Smooth muscle cell (in vitro differentiated cells): ENCODE measurements around the gene WAC. TPM values are rescaled to one million over a fixed set of nuclear protein-coding genes. Genes with fewer than 3 reads are reported as not detected.

Source experiments
- DNase-seq: peaks from one replicate; lab custom pipeline; 2025; ENCODE audit not compliant: unreplicated experiment; lab: John Stamatoyannopoulos, UW
- H2AFZ ChIP-seq: fragments of 200-600 bp; sonication (generic); 2 replicates; pipeline ENCODE4 v1.6.0; 2016; ENCODE audit warnings: antibody characterized with exemption, low read depth, mild to moderate bottlenecking
- H3F3A ChIP-seq: fragments of 200-600 bp; sonication (generic); 2 replicates; pipeline ENCODE4 v1.6.0; 2017; ENCODE audit warnings: antibody characterized with exemption, low read depth
- H3K27ac ChIP-seq: fragments of 200-600 bp; sonication (generic); 2 replicates; pipeline ENCODE4 v1.5.1; 2016; ENCODE audit warnings: low read depth, mild to moderate bottlenecking
- H3K27me3 ChIP-seq: fragments of 200-600 bp; sonication (generic); 2 replicates; pipeline ENCODE4 v1.6.1; 2016; ENCODE audit warnings: low read depth, mild to moderate bottlenecking
- H3K36me3 ChIP-seq: fragments of 200-600 bp; sonication (generic); 2 replicates; pipeline ENCODE4 v1.5.1; 2016; ENCODE audit warnings: low read depth
- H3K4me1 ChIP-seq: fragments of 200-600 bp; sonication (generic); 2 replicates; pipeline ENCODE4 v1.5.1; 2016; ENCODE audit warnings: low read depth
- H3K4me2 ChIP-seq: fragments of 200-600 bp; sonication (generic); 2 replicates; pipeline ENCODE4 v1.6.0; 2016; ENCODE audit warnings: mild to moderate bottlenecking
- H3K4me3 ChIP-seq: fragments of 200-600 bp; sonication (generic); 2 replicates; pipeline ENCODE4 v1.5.1; 2016; ENCODE audit warnings: mild to moderate bottlenecking
- H3K79me2 ChIP-seq: fragments of 200-600 bp; sonication (generic); 2 replicates; pipeline ENCODE4 v1.6.0; 2016; ENCODE audit warnings: low read depth, mild to moderate bottlenecking
- H3K9ac ChIP-seq: fragments of 200-600 bp; sonication (generic); 2 replicates; pipeline ENCODE4 v1.6.0; 2016; ENCODE audit warnings: low read depth
- H3K9me3 ChIP-seq: fragments of 200-600 bp; sonication (generic); replicated peaks from 2 replicates; pipeline ENCODE4 v1.5.1; 2016; ENCODE audit warnings: low read depth
- H4K20me1 ChIP-seq: fragments of 200-600 bp; sonication (generic); 2 replicates; pipeline ENCODE4 v1.6.0; 2016; ENCODE audit warnings: low read depth
- CTCF ChIP-seq: fragments of 200-600 bp; sonication (generic); IDR thresholded peaks from 2 replicates; pipeline ENCODE4 v1.5.1; 2017; ENCODE audit warnings: borderline replicate concordance, mild to moderate bottlenecking, antibody characterized with exemption; ENCODE audit not compliant: insufficient read depth, poor library complexity, severe bottlenecking
- WGBS: methylation state at CpG from one replicate; pipeline ENCODE4 v1.1.7; 2016; ENCODE audit warnings: low lambda C conversion rate; 5-methylcytosine and 5-hydroxymethylcytosine counted together
- polyA plus RNA-seq: library from polyadenylated mRNA; unstranded; fragments of >200 nt; fragmentation: Nextera tagmentation; extraction: Ambion mirVana; gene quantifications from 2 replicates; pipeline ENCODE4 v1.2.1, GENCODE V29; 2016
- total RNA-seq: library from RNA; depleted of rRNA; stranded (reverse); fragments of >200 nt; gene quantifications from 2 replicates; pipeline ENCODE4 v1.2.3, GENCODE V29; 2014

Gene WAC
- total and polyA plus RNA-seq, 2 experiments from 2014 or later: 52.2 to 97.5 TPM

DNA sequence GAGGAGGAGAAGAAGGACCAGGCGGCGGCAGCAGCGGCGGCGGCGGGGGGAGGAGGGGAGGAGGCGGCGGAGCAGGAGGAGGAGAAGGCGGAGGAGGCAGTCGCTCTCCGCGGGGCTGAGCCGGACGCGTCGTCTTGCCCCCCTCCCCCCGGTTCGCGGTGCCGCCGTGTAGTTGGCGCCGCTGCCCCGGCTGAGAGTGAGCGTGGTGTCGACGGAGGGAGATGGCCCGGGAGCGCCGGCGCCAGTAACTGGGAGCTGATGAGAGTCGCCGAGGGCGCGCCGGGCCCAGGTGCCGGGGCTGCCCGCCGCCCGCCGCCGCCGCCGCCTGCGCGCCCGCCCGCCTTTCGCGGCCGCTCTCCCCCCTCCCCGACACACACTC is 257 bp downstream of the WAC start:
- Histone ChIP-seq H3K27me3 (no peaks in the 10 kb centered on the region), H3K79me2 (peaks cover 88% of the 10 kb centered on the region), H3K27ac (peak overlapping the region; percentile 99), H3K36me3 (peaks cover 18% of the 10 kb centered on the region), H3K9ac (peak overlapping the region; percentile 97), H2AFZ (no peak overlapping the region), H3K4me2 (peak overlapping the region; percentile 100), H4K20me1 (peaks cover 65% of the 10 kb centered on the region), H3K9me3 (no peaks in the 10 kb centered on the region), H3K4me1 (peaks cover 18% of the 10 kb centered on the region), H3K4me3 (peak overlapping the region; percentile 97), H3F3A (no peaks in the 10 kb centered on the region)
- DNase-seq: no peak
- 0% methylated on average over 20 of the region's 52 CpGs for WGBS
- TF ChIP-seq CTCF: no peak

DNA sequence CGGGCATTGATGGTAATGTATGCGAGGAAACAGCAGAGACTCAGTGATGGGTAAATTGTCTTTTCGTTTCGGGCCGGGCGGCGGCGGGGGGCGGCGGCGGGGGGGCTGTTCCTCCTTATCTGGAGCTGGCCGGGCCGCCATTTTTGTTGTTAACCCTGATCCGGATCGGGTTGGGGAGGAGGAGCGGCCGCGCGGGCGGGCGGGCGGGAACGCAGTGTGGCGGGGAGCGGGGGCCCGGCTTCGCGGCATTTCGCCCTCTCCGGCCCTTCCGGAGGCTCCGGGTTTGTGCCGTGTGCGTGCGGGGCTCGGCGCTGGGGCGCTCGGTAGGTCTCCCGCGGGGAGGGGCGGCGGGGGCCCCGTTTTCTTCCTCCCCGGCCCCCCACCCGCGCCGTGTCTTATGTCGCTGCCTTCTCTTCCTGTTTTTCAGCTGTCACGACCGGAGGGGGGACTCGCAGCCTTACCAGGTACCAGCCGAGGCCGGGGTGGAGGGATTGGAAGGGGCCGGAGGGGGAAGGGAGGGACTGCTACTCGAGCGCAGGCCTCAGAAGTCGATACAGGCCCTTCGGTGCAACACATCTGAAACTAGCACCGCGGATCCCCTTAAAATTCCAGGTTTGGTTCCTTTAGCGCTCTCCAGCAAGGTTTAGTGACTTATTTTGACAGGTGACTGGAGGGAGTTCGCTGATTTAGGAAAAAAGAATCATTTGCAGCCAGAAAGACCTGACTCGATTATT is 820 bp downstream of the WAC start:
- H3K9ac ChIP-seq: peak overlapping the region; percentile 97
- no peak for TF ChIP-seq CTCF
- no peaks in the 10 kb centered on the region for H3F3A ChIP-seq
- WGBS: 3% methylated on average over 11 of the region's 64 CpGs
- peak overlapping the region; percentile 99 for H3K27ac ChIP-seq
- H3K36me3 ChIP-seq: peaks cover 18% of the 10 kb centered on the region
- H3K9me3 ChIP-seq: no peaks in the 10 kb centered on the region
- DNase-seq: peak; percentile 28
- no peak overlapping the region for H2AFZ ChIP-seq
- H3K79me2 ChIP-seq: peaks cover 88% of the 10 kb centered on the region
- H4K20me1 ChIP-seq: peaks cover 71% of the 10 kb centered on the region
- peaks cover 18% of the 10 kb centered on the region for H3K4me1 ChIP-seq
- no peaks in the 10 kb centered on the region for H3K27me3 ChIP-seq
- peak overlapping the region; percentile 100 for H3K4me2 ChIP-seq
- peak overlapping the region; percentile 97 for H3K4me3 ChIP-seq

DNA sequence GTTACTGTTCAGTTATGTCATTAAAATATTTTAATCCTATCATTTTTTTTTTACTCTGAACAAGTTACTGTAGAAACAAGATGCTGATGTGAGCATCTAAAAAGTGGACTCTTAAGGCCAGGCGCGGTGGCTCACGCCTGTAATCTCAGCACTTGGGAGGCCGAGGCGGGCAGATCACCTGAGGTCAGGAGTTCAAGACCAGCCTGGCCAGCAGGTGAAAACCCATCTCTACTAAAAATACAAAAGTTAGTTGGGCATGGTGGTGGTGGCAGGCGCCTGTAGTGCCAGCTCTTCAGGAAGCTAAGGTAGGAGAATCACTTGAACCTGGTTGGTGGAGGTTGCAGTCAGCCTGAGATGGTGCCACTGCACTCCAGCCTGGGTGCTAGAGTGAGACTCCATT is 2.9 kb downstream of the WAC start:
- Histone ChIP-seq H2AFZ (no peak overlapping the region), H3K27ac (no peak overlapping the region), H3K79me2 (peaks cover 90% of the 10 kb centered on the region), H3K9me3 (no peaks in the 10 kb centered on the region), H3K4me2 (peak overlapping the region; percentile 100), H3K36me3 (peaks cover 28% of the 10 kb centered on the region), H3K9ac (no peak overlapping the region), H3F3A (no peaks in the 10 kb centered on the region), H3K27me3 (no peaks in the 10 kb centered on the region), H3K4me3 (no peak overlapping the region), H4K20me1 (peaks cover 80% of the 10 kb centered on the region), H3K4me1 (peaks cover 21% of the 10 kb centered on the region)
- no peak for DNase-seq
- TF ChIP-seq CTCF: no peak
- WGBS: 96% methylated on average over 6 of the region's 6 CpGs

- no peak overlapping the region for H3K27ac ChIP-seq
- no peaks in the 10 kb centered on the region for H3K9me3 ChIP-seq
- WGBS: 92% methylated on average over 1 of the region's 1 CpG
- H4K20me1 ChIP-seq: peaks cover 100% of the 10 kb centered on the region
- H3K79me2 ChIP-seq: peaks cover 100% of the 10 kb centered on the region
- no peak for DNase-seq
- TF ChIP-seq CTCF: no peak
- H3K27me3 ChIP-seq: no peaks in the 10 kb centered on the region
- H3K9ac ChIP-seq: no peak overlapping the region
- H3K4me3 ChIP-seq: no peak overlapping the region
- no peak overlapping the region for H2AFZ ChIP-seq
- no peaks in the 10 kb centered on the region for H3F3A ChIP-seq
- H3K36me3 ChIP-seq: peaks cover 29% of the 10 kb centered on the region
- H3K4me1 ChIP-seq: peaks cover 17% of the 10 kb centered on the region
- H3K4me2 ChIP-seq: no peak overlapping the region
Observed at GRCh38 chr10:28538595-28538994, 5.7 kb downstream of the WAC start.
